NCI-H1694 treated with DMSO at 0.1 percent for 48 hours (cell line): ENCODE data around the gene MGRN1.
A peak's percentile ranks its signal among the peaks of the same experiment; 100 is the strongest.

Source experiments
- DNase-seq: peaks from one replicate; lab custom pipeline; 2025; lab: John Stamatoyannopoulos, UW

MGRN1 gene

DNA sequence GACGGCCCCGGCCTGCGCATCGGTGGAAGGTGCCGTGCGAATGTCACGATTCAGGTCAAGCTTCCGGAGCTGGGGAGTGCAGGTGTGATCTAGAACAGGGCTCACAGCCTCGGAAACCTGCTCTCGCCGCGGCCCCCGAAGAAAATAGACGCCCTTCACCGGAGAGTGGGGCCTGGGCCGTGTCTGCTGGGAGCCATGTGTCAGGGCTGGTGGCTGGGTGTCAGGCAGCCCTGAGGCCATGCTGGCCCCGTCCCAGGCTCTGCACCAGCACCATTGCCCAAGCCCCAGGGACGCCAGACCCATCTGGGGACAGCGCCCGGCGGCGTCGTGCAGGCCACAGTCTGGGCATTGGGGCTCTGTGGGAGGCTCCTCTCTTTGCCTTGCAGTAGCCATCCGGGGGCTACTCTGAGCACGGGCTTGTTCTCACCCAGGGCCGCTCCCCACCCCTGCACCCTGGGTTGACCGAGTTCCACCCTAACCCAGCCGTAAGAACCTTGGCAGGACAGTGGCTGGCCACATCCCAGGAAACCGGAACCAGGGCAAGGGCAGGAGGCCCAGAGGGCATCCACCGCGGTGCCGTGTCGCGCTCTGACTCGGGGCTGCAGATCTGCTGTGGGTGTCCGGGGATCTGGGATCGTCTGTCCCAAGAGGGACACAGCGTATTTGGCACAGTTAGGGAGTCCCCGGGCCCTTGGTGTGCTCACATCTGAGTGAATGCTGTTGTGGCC is 63.5 kb downstream of the MGRN1 start:
- no peak for DNase-seq

DNA sequence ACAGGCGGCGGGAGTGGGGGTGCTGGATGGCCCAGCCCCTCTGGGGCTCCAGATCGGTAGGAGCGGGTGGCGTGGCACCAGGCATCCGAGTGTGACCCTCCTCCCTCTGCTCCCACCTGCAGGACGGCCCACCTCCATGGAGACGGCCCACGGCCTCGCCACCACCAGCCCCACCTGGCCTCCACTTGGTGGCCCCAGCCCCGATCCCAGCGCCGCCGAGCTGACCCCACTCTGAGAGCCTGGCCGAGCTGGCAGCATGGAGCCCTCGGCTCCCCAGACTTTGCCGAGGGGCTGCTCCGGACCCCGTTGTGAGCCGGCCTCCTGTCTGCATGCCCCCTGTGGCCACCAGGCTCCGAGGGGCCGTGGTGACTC is 64.0 kb downstream of the MGRN1 start:
- no peak for DNase-seq

DNA sequence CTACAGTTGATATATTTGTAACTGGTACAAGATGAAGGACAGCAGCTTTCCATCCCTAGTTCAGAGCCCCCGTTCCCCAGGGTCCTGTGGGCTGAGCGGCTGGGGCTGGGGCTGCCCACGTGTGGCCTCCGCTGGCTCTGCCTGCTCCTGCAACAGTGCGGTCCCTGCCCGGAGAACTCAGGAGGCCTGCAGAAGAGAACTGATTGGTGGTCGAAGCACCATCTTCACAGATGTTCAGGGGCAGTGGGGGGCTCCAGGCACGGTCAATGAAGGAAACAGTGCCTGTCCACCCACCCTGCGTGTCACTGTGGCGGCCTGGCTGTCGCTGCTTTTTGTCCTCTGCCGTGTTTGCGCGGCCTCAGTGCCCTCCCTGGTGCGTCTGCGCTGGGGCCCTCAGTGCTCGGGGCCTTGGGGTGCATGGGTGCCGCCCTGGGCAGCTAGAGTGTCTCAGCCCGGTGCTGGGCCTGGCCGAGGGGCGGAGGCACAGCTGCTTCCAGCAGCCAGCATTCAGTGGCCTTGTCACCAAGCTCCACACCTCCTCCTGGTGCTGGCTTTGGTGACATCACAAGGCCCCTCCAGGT is 64.6 kb downstream of the MGRN1 start:
- DNase-seq, result no peak

DNA sequence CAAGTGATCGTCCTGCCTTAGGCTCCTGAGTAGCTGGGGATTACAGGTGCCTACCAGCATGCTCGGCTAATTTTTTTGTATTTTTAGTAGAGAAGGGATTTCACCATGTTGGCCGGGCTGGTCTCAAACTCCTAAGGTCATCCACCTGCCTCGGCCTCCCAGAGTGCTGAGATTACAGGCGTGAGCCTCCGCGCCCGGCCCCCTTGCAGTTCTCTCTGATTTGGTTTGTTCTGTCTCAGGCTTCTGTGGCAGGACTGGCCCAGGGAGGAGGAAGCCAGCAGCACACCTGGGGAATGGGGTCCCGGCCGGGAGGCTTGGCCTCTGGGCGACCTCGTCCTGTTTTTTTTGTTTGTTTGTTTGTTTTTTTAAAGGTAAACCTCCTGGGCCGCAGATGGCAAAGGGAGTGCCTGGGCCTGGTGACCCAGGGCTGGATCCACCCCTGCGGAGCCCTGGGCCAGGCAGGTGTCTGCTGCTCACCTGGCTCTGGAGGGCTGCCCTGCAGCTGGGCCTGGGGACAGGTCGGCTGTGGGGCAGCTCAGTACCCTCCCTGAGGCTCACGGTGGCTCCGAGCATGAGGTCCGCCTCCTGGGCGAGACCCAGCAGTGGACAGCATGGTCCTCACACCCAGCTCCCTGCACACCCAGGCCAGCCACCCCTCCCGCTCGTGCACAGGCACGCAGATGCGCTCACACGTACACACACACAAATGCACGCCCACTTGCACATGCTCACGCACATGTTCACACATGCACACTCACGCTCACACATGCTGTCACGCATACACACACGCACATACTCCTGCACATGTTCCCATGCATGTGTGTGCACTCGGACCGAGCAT is 65.5 kb downstream of the MGRN1 start:
- DNase-seq, result no peak

DNA sequence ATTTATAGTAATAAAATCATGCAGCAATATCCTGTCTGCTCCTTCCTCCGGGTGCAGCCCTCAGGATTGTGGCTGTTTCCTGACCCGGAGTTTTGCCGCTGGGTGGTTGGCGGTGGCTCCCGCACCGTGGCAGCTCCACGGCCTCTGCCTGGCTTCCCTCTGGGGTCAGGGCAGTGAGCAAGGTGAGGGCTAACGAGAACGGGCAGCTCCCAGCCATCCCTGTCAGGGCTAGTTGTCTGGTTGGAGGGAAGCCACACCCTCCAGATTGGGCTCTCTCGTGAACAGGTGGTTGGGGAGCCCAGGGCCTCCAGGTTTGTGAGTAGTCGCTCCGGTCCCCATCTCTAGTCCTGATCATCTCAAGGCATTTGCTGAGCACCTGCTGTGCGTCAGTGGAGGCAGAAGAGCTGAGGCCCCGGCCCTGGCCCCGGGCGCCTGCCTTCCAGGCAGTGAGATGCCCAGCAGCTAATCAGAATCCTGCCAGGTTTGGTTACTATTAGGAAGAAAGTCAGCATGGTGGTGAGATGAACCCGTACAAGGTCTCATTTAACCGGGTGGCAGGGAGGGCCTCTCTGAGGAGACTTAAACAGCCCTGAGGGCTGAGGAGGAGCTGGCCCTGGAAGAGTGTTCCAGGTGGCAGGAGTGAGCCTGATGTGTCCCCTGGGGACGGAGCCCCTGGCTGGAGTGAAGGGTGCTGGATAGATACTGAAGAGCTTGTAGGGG is 66.5 kb downstream of the MGRN1 start:
- DNase-seq, result no peak

DNA sequence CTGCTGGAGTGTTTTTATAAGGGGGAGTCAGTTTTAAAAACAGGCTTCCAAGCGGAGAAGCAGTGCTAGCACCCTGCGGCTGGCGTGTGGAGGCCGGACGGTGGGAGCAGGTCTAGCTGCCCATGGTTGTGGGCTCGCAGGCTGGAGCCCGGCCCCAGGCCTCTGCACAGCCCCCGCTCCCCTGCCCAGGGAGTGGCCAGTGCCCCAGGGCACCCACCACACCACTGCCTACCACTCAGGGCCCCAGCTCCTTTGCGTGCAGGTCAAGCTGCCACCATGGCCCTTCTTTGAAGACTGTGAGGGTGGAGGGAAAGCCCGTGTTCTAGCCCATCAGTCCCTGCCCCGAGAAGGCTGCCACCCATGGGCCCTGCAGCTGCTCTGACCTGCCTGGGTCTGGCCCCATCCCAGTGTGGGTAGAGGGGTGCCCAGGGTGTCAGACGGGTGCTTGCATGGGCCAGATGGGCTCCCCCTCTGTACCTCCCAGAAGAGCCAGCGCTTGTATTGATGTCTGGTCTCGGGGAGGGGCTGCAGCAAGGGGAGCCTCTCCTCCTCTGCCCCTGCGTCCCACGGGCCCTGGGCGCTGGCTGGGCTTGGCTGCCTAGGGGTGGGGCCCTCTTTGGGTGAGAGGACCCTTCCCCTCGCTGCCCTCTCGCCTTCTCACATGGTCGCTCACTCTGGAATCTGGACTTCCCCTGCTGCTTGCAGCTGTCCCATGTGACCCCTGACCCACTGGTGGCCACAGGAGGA is 67.2 kb downstream of the MGRN1 start:
- DNase-seq, result no peak

DNA sequence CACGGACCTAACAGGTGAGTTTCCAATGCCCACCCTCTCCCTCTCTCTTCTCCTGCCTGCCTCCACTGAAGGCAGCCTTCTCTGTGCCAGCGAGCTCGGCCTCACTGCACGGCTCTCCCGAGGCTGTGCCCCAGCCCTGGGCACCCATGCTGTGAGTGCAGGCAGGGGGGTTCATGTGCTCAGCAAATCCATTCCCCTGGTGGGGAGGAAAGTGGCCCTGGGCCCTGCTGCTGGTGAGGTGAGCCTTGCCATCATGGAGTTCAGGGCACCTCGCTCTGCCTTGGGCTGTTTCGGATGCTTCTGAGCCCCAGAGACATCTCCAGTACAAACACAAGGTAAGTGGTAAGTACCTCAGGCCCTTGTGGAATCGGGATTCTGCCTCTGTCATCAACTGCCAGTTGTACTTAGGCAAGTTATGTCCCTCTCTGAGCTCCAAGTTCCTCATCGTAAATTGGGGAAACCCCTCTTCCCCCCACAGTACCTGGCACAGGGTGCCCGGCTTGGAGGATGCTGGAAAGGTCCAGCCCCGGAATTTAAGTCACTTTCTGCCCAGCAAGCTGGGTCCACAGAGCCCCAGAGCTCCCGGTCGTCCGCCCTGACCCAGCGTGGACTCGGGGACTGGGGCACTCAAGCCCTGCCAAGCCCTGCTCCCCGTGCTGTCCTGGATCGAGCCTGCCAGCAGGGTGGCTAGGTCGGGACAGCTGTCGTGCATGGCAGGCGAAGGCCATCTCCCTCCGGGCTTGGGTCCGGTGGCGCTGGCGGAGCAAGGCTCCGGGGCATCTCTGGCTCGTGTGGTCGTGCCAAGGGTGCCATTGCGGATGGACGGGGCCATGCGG is 68.1 kb downstream of the MGRN1 start:
- no peak for DNase-seq

DNA sequence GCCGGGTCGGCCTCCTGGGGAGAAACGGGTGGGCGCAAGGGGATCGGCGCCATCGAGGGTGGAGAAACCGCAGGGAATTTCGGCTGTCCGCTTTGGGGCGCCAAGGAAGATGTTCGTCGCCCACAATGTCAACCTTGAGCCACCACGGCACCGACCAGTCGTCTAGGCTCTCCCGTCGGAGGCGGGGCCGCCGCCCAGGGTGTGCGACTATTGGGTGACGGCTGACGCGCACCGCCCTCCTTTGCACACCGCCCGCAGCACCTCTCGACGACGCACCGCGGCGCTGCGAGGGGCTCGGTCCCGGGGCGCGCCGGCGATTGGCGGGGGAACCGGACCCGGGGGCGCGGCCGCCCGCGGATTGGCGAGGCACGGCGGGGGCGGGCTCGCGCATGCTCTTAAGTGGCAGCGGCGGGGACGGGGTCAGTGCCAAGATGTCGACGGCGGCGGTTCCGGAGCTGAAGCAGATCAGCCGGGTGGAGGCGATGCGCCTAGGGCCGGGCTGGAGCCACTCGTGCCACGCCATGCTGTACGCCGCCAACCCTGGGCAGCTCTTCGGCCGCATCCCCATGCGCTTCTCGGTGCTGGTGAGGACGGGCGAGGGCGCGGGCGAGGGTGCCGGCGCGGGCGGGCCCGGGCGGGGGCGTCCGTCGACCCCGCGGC is 68.8 kb downstream of the MGRN1 start, which contains the start of gene NUDT16L1:
TSS of gene NUDT16L1 (plus strand) at position 267 of the 660 bp plus-strand sequence. CDS start at position 432, 165 bp downstream.
- DNase-seq, result peak; percentile 88

DNA sequence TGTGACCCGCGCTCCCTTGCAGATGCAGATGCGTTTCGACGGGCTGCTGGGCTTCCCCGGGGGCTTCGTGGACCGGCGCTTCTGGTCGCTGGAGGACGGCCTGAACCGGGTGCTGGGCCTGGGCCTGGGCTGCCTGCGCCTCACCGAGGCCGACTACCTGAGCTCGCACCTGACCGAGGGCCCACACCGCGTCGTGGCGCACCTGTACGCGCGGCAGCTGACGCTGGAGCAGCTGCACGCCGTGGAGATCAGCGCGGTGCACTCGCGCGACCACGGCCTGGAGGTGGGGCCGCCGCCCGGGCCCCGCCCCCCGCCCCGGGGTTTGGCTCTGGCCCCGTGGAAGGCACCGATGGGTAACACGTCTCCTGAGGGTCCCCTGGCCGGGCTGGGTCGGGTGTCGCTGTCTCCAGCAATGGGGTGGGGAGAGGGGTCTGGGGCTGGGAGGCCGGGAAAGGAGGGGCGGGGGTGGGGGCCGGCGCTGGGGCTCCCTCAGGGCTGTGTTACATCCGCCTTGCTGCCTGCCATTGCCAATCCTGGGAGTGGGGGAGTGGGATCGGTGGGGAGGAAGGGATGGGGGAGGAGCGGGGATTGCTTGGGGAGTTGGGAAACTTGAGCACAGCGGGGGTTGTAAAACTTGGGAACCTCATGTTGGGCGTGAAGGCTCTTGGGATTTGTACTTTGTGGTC is 69.5 kb downstream of the MGRN1 start:
- no peak for DNase-seq

DNA sequence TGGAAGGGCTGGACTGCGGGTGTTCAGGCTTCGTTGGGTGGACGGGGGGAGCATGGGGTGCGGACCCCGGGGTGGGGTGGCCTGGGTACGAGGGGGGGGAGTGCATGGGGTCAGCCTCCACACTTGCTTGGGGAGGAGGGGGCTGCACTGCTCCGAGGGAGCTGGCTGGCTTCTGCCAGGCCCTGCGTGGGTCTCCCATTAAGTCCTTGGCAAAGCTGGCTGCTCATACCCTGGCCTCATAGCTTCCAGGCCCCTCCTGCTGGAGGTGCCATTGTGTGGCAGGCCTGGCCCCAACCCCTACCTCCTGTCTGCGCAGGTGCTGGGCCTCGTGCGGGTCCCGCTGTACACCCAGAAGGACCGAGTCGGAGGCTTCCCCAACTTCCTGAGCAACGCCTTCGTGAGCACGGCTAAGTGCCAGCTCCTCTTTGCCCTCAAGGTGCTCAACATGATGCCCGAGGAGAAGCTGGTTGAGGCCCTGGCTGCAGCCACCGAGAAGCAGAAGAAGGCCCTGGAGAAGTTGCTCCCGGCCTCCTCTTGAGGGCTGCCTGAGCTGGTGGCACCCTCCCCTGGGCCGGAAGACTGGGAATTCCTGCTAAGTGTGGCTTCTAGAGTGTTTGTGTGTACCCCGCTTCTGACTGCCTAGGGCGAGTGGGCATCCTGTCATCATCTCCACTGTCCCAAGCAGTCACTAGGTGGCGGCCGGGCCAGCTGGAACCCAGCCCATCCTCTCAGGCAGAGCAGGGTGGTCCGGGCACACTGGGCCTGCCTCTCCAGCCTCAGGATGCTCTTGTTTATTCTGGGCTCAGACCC is 70.2 kb downstream of the MGRN1 start:
- DNase-seq, result no peak

DNA sequence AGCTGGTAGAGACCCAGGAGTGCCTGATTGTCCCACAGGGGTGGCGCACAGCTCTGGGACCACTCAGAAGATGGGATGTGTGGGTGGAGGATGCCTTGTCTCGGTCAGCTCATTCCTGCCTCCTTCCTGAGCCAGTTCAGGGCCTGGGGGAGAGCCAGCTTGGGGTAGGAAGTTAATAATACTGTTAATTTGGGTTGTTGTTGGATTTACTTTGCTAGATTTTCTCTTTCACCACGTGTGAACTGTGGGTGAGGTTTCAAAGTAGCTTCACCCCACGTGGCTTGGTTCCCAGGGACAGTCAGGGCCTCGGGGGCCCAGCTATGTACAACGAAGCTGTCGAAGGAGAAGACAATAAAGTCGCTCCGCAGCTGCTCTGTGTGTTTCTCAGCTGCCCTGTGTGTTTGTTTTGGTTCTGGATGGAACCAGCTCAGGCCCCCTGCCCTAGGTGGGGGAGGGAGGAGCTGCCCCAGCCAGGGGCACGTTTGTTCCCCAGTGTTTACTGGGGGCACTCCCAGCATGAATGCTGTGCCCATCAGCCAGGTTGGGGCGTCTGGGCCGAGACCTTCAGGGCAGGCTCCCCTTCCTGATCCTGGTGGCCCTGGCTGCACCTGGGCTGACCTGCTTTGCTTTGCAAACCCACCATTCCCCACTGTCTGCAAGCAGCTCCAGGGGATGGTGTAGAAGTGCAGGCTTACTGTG is 71.0 kb downstream of the MGRN1 start:
- DNase-seq, result no peak

DNA sequence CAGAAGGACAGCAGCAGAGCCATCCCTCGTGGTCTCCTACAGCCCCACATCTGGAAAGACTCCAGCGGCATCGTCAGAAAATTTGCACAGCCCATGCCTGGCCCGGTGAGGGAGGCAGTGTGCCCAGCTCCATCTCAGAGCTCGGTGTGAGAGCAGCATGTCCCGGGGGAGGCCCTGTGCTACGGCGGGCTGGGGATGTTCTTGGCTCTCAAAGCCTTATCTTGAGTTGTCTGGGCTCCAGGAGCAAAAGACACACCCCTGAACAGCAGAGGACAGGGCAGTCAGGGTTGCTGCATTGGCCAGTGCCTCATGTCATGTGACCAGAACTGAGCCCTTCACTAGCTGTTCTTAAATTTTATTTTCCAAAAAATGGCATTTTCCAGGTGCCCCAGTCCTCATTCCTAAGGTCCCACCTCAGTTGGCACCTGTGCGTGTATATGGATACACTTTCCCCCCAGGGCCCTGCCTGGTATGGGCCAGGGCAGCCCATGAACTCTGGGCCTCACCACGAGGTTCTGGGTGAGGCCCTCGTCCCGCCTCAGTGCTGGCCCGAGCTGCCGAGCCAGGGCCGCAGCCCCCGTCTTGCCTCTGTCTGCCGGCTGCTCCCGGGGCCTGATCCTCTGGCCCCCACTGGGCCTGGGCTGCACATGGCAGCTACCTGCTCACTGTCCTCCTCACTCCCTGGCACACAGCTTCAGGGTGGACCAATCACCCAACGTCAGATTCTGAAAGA is 71.7 kb downstream of the MGRN1 start:
- no peak for DNase-seq

DNA sequence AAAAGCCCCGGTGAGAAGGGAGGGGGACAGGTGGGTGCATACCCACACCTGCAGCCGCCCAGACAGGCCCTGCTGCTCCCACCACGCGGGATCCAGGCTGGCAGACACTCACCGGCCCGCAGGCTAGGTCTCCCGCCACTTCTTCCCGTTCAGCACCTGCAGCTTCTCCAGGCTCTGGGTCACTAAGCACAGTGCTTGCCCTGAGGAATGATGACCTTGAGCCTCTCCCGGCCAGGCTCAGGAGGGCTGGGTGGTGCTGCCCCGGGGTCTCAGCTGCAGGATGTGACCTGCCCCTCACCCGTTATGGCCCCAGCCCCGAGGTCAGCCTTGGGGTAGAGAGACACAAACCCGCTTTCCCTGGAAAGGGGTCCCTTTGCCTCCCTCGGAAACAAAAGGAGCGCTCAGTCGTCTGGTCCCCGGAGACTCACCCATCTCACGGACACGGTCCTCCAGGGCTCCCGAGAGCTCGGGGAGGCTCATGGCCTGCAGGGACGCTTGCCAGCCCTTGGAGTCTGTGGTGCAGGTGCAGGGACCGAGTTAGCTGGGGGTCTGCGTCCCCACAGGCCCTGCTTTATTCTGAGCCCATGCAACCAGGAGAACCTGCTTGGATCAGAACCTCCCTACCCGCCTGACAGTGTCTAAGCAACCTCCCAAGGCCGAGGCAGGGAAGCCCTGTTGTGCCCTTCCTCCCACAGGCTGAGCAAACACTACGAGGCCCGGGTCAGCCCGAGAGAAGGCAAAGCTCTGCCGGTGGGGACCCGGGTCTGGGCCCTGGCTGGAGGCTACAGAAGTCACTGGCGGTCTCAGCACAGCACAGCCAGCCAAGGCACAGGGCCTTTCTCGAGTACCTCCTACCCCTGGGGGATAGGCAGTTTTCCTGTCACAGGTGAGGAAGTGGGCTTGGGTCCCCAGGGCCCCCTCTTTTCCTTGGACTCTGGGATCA is 72.5 kb downstream of the MGRN1 start:
- DNase-seq, result no peak

DNA sequence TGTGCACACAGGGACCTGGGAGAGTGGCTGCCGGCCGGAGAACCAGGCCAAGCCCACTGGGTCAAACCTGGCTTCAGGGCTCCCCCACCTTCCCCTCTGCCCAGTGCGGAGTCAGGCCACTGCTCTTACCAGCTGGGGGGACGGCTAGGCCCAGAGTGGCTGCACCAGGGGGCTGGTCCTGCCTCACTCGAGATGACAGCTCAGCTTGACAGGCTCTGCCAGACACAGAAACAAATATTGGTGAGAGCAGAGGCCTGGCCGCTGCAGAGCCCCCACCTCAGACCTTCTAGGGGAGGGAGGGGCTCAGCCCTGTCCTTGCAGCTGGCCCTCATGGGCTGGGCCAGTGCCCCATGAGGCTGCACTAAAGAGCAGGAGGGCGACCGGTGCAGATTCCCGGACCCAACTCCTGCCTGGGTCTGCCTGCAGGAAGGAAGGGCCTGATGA is 73.2 kb downstream of the MGRN1 start:
- DNase-seq, result no peak

DNA sequence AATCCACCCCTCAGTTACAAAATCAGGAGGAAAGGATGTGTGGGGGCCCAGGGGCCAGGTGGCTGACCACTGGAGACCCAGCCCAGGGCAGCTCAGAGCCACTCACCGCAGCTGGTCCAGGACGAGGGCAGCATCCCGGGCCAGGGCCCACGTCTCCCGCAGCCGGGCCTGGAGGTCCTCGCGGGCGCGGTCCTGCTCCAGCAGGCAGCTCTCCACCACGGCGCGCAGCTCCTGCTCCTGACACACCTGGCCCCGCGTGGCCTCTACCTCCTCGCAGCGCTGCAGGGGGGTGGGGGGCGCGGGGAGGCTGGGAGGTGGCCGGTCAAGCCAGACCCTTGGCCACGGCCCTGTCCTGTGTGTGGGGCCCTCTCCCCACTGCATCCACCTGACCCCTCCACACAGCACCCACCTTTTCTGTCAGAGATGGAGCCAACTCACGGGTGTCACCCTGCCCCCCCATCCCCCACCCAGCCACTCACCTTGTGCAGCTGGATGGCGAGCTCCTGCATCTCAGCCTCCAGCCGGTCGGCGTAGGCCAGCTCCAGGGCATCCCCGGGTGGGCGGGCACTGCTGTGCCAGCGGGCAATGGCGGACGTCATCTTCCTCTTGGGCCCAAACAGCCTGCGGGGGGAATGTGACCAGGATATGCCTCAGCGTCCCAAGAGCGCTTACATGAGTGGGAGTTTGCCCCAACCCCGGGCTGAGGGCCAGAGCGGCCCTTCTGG is 73.9 kb downstream of the MGRN1 start:
- no peak for DNase-seq
